Activated CD4-positive, alpha-beta T cell treated with anti-CD3 and anti-CD28 coated beads, Interleukin-2, amount 50 U/mL, for 48 hours (primary cell): ENCODE measurements around the gene IER5.

Experiments
- DNase-seq, 2 experiments: peaks; one replicate each; pipeline ENCODE4 v3.0.0-alpha.2; 2020

Gene IER5

GRCh38 chr1:181135815-181136737 lies 47.6 kb downstream of the IER5 start:
- DNase-seq, result no peak

GRCh38 chr1:181136738-181137122 lies 48.2 kb downstream of the IER5 start:
- DNase-seq, result no peak

- DNase-seq, result no peak
Measured at GRCh38 chr1:181137217-181137743, 48.8 kb downstream of the IER5 start.

- DNase-seq, result no peak
Measured at GRCh38 chr1:181139631-181140061, 51.1 kb downstream of the IER5 start.

- DNase-seq, result peak; percentile 33 to 53
Measured at GRCh38 chr1:181140398-181140797, 51.9 kb downstream of the IER5 start.

GRCh38 chr1:181140891-181141290 lies 52.4 kb downstream of the IER5 start:
- DNase-seq, result peak in 1 of 2 experiments; percentile 25

GRCh38 chr1:181141431-181141910 lies 53.0 kb downstream of the IER5 start:
- peak; percentile 75 to 81 for DNase-seq
